Upper lobe of left lung (tissue), 6 donors: ENCODE measurements around the gene DPPA5. TPM values are rescaled to one million over a fixed set of nuclear protein-coding genes. Genes with fewer than 3 reads are reported as not detected.
A peak's percentile ranks its signal among the peaks of the same experiment; 100 is the strongest.
"Not testable (repeated sequence)": the region's sequence is repeated elsewhere in the genome, so short reads cannot be mapped to it uniquely, and the experiment has no call there.

Experiments
- ATAC-seq, 2 donors: fragments of 200-7000 bp; cut with Tn5 transposase; one replicate each; pipeline ENCODE4 v1.9.1; 2022; ENCODE audit warnings: mild to moderate bottlenecking in 2 of 2, moderate library complexity in 2 of 2; ENCODE audit not compliant: low FRiP score in 2 of 2
- DNase-seq, 2 donors: peaks; one replicate each; pipeline ENCODE4 v3.0.0-alpha.2; 2019 to 2020
- H3K27ac ChIP-seq, 4 donors: fragments of 200-600 bp; sonication (generic); one replicate each; pipeline ENCODE4 v1.5.1; 2016 to 2019
- H3K27me3 ChIP-seq, 4 donors: fragments of 200-600 bp; sonication (generic); one replicate each; pipeline ENCODE4 v1.5.1; 2017 to 2019
- H3K36me3 ChIP-seq, 4 donors: fragments of 200-600 bp; sonication (generic); one replicate each; pipeline ENCODE4 v1.5.1; 2016 to 2019
- H3K4me1 ChIP-seq, 4 donors: fragments of 200-600 bp; sonication (generic); one replicate each; pipeline ENCODE4 v1.5.1; 2018 to 2019
- H3K4me3 ChIP-seq, 4 donors: fragments of 200-600 bp; sonication (generic); one replicate each; pipeline ENCODE4 v1.5.1; 2017 to 2019; ENCODE audit warnings: mild to moderate bottlenecking in 2 of 4, moderate library complexity in 1 of 4
- H3K9me3 ChIP-seq, 4 donors: fragments of 200-600 bp; sonication (generic); one replicate each; pipeline ENCODE4 v1.5.1; 2018 to 2019
- EP300 ChIP-seq, 4 donors: sonication (generic); formaldehyde crosslinking; IDR thresholded peaks; one replicate each; pipeline ENCODE4 v1.5.1; 2017; ENCODE audit warnings: antibody characterized with exemption in 4 of 4, control low read depth in 2 of 4
- POLR2A ChIP-seq, 4 donors: fragments of 450-650 bp; IDR thresholded peaks; one replicate each; pipeline ENCODE4 v1.5.1; 2016 to 2017; ENCODE audit warnings: antibody characterized with exemption in 4 of 4, mild to moderate bottlenecking in 2 of 4
- POLR2AphosphoS5 ChIP-seq, 2 donors: sonication (generic); formaldehyde crosslinking; IDR thresholded peaks; one replicate each; pipeline ENCODE4 v1.5.1; 2017; ENCODE audit warnings: antibody characterized with exemption in 2 of 2
- WGBS, 2 donors: methylation state at CpG; one replicate each; pipeline ENCODE4 v1.1.5; 2017 to 2018; 5-methylcytosine and 5-hydroxymethylcytosine counted together
- total RNA-seq, 6 donors: library from RNA; depleted of rRNA in 4 of 6; stranded (reverse); fragments of >200 nt in 4 of 6; gene quantifications; one replicate each; pipeline versions ENCODE4 v1.1.0 to v1.2.1, GENCODE V29; 2016 to 2021
- TF ChIP-seq, protein P1 (sequence below), 6 experiments: fragments of 450-650 bp in 4 of 6; fragments of 200-600 bp in 2 of 6; sonication (generic) in 2 of 6; IDR thresholded peaks; one replicate each; pipeline ENCODE4 v1.5.1; 2016 to 2019; ENCODE audit warnings: antibody characterized with exemption in 6 of 6
- donor health status: DM: no; HTN: no; CAD: no; lungs with moderate emphysema.
- donor health status: DM: no; HTN: yes; CAD: no; lungs with severe emphysema.

Gene DPPA5
- total RNA-seq, 6 donors from 2014 or later: not detected

DNA sequence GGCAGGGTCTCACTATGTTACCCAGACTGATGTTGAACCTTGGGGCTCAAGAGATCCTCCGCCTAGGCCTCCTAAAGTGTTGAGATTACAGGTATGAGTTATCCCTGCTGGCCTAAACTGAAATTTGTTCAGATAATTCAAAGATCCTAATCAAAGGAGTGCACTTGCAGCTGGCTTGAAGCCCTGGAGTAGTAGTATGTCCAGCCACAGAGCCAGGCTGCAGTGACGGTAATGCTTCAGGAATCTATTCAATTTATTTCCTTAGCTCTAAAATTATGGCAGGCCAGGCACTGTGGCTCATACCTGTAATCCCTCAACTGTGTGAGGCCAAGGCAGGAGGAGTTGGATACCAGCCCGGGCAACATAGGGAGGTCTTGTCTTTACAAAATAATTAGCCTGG is 39.2 kb upstream of the DPPA5 start:
- Histone ChIP-seq H3K27ac (no peak overlapping the region), H3K27me3 (no peaks in the 10 kb centered on the region), H3K4me1 (peaks cover 0 to 9% (median 0%) of the 10 kb centered on the region in 4 donors), H3K36me3 (no peaks in the 10 kb centered on the region), H3K9me3 (no peaks in the 10 kb centered on the region), H3K4me3 (no peak overlapping the region)
- TF ChIP-seq, protein P1, sequence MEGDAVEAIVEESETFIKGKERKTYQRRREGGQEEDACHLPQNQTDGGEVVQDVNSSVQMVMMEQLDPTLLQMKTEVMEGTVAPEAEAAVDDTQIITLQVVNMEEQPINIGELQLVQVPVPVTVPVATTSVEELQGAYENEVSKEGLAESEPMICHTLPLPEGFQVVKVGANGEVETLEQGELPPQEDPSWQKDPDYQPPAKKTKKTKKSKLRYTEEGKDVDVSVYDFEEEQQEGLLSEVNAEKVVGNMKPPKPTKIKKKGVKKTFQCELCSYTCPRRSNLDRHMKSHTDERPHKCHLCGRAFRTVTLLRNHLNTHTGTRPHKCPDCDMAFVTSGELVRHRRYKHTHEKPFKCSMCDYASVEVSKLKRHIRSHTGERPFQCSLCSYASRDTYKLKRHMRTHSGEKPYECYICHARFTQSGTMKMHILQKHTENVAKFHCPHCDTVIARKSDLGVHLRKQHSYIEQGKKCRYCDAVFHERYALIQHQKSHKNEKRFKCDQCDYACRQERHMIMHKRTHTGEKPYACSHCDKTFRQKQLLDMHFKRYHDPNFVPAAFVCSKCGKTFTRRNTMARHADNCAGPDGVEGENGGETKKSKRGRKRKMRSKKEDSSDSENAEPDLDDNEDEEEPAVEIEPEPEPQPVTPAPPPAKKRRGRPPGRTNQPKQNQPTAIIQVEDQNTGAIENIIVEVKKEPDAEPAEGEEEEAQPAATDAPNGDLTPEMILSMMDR (IDR thresholded peaks at IDR 0.05): no peak
- TF ChIP-seq POLR2AphosphoS5 (IDR thresholded peaks at IDR 0.05) (no peak), EP300 (IDR thresholded peaks at IDR 0.05) (no peak), POLR2A (IDR thresholded peaks at IDR 0.05) (no peak)
- WGBS, 2 donors: 91 to 97% methylated on average over 3 of the region's 3 CpGs
- DNase-seq (no peak), ATAC-seq (no peak)

DNA sequence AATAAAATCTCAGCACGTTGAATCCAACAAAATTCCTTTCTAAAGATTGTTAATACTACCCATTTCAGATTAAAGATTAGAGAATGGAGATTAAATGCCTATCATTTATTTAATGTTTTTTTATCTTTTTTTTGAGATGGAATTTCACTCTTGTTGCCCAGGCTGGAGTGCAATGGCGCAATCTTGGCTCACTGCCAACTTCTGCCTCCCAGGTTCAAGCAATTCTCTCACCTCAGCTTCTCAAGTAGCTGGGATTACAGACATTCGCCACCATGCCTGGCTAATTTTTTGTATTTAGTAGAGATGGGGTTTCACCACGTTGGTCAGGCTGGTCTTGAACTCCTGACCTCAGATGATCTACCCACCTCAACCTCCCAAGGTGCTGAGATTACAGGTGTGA is 38.1 kb upstream of the DPPA5 start:
- H3K27me3 ChIP-seq, H3K4me3 ChIP-seq, ATAC-seq, H3K27ac ChIP-seq, H3K9me3 ChIP-seq, H3K36me3 ChIP-seq, H3K4me1 ChIP-seq: not testable (repeated sequence)
- peak in 1 of 2 donors; percentile 47 for DNase-seq
- WGBS, 2 donors: 53 to 72% methylated on average over 4 of the region's 4 CpGs

DNA sequence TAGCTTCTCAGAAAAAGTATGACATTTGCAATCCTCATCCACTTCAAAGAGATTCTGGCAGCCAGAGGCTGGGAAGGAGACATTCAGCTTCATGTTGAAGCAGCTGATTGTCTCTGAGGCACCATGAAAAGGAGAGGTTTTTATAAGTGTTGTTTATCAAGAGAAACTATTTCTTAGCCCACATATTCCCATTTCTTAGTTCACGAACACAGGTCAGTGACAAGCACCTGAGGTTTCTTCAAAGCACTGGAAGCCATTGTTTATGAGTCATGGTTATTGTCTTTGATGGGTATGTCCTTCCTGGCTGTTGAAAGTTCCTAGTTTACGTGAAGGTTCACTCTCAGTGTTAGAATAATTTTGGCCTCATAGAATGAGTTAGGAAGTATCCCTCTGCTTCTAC is 37.6 kb upstream of the DPPA5 start:
- H3K27ac ChIP-seq: no peak overlapping the region
- 64 to 76% methylated on average over 2 of the region's 2 CpGs for WGBS, 2 donors
- TF ChIP-seq, protein P1 (IDR thresholded peaks at IDR 0.05): no peak
- no peak for TF ChIP-seq POLR2AphosphoS5 (IDR thresholded peaks at IDR 0.05)
- TF ChIP-seq POLR2A (IDR thresholded peaks at IDR 0.05): no peak
- no peak for TF ChIP-seq EP300 (IDR thresholded peaks at IDR 0.05)
- H3K27me3 ChIP-seq: no peaks in the 10 kb centered on the region
- no peak for DNase-seq
- H3K4me1 ChIP-seq: peaks cover 0 to 10% (median 0%) of the 10 kb centered on the region in 4 donors
- H3K4me3 ChIP-seq: no peak overlapping the region
- no peaks in the 10 kb centered on the region for H3K36me3 ChIP-seq
- no peak for ATAC-seq
- H3K9me3 ChIP-seq: no peaks in the 10 kb centered on the region

DNA sequence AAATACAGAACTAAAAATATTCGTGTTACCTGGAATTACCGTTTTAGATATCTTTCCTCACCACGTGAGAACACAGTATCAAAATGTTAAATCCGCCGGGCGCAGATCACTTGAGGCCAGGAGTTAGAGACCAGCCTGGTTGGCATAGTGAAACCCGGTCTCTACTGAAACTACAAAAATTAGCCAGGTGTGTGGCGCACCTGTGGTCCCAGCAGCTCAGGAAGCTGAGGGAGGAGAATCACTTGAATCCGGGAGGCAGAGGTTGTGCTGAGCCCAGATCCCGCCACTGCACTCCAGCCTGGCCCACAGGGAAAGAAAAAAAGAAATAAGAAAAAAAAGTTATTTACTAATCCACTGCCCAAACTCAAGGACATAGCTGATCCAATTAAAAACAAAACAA is 35.8 kb upstream of the DPPA5 start:
- no peak for ATAC-seq
- WGBS, 2 donors: 86 to 92% methylated on average over 10 of the region's 10 CpGs
- TF ChIP-seq POLR2A (IDR thresholded peaks at IDR 0.05): no peak
- TF ChIP-seq EP300 (IDR thresholded peaks at IDR 0.05): no peak
- TF ChIP-seq, protein P1 (IDR thresholded peaks at IDR 0.05): no peak
- TF ChIP-seq POLR2AphosphoS5 (IDR thresholded peaks at IDR 0.05): no peak
- DNase-seq: no peak
- no peak overlapping the region for H3K27ac ChIP-seq
- H3K36me3 ChIP-seq: no peaks in the 10 kb centered on the region
- no peak overlapping the region for H3K4me3 ChIP-seq
- H3K27me3 ChIP-seq: no peaks in the 10 kb centered on the region
- H3K4me1 ChIP-seq: peaks cover 0 to 10% (median 0%) of the 10 kb centered on the region in 4 donors
- H3K9me3 ChIP-seq: no peaks in the 10 kb centered on the region

DNA sequence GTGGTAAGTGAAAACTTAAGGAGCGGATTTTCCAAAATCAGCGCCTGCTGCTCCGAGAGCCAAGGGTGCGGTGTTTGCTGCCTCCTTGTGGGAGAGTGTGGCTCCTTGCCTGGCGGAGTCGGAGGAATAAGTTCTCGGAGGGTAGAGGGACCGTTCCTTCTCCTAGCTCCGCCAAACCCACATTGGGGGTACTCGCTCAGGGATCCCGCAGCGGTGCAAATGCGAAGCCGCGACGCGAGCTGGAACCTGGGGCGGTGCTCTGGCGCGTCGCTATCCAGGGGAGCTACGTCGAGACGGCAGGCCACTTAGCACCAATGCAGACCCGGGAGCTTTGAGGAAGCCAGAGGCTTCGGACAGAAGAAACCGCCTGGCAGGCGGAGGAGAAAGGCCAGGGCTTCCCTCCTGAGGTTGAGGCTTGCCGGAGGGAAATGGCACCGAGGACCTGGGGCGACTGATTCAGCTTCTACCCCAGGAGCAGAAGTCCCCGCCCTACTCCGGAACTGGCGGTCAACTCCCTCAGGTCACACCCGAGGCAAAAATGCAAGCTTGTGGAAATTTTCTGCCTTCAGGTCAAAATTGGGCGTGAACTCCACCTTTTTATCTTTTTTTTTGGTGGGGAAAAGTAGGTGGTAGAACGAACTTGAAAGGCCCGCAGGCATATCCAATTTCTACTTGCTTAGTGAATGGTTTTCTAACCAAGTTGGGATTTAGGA is 34.9 kb upstream of the DPPA5 start:
- H3K9me3 ChIP-seq: no peaks in the 10 kb centered on the region
- WGBS, 2 donors: 1 to 2% methylated on average over 17 to 38 of the region's 38 CpGs
- peak in 1 of 4 donors; percentile 35 for TF ChIP-seq POLR2A (IDR thresholded peaks at IDR 0.05)
- TF ChIP-seq POLR2AphosphoS5 (IDR thresholded peaks at IDR 0.05): no peak
- TF ChIP-seq, protein P1 (IDR thresholded peaks at IDR 0.05): peak; percentile 28 to 57 (median 42)
- peak; percentile 86 to 87 for ATAC-seq
- peak overlapping the region; percentile 29 to 55 (median 48) for H3K4me3 ChIP-seq
- H3K36me3 ChIP-seq: no peaks in the 10 kb centered on the region
- no peaks in the 10 kb centered on the region for H3K27me3 ChIP-seq
- peak overlapping the region; percentile 42 to 75 (median 64) for H3K27ac ChIP-seq
- peak; percentile 70 to 82 for DNase-seq
- H3K4me1 ChIP-seq: peaks cover 0 to 10% (median 0%) of the 10 kb centered on the region in 4 donors
